ENCODE measurements around the gene OXCT1.
"Not testable (repeated sequence)": the region's sequence is repeated elsewhere in the genome, so short reads cannot be mapped to it uniquely, and the experiment has no call there.

Gene OXCT1

DNA sequence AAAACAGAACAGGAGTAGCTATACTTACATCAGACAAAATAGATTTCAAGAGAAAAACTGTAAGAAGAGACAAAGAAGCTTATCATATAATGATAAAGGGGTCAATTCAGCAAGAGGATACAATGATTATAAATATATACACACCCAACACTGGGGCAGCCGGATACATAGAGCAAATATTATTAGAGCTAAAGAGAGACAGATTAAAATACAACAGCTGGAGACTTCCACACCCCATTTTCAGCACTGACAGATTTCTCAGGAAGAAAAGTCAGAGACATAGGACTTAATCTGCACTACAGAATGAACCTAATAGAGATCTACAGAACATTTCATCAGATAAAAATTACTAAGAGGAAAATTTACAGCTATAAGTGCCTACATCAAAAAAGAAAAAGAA, 35.7 kb downstream of the OXCT1 start:
- DNase-seq (ENCODE audit: insufficient read length, low spot score), result no peak

GRCh38 chr5:41832430-41832829, 37.8 kb downstream of the OXCT1 start:
- no peak for DNase-seq (ENCODE audit: insufficient read length, low spot score)
- peak; percentile 8 for FAIRE-seq

More for the DNA sequence above, 35.7 kb downstream of the OXCT1 start:
- FAIRE-seq, result no peak

- no peak for DNase-seq (ENCODE audit: insufficient read length, low spot score)
- FAIRE-seq, result peak; percentile 63
Observed at GRCh38 chr5:41831155-41831554, 39.1 kb downstream of the OXCT1 start.

- FAIRE-seq (no peak), DNase-seq (ENCODE audit: insufficient read length, low spot score) (no peak)
Observed at GRCh38 chr5:41827792-41828191, 42.4 kb downstream of the OXCT1 start.

DNA sequence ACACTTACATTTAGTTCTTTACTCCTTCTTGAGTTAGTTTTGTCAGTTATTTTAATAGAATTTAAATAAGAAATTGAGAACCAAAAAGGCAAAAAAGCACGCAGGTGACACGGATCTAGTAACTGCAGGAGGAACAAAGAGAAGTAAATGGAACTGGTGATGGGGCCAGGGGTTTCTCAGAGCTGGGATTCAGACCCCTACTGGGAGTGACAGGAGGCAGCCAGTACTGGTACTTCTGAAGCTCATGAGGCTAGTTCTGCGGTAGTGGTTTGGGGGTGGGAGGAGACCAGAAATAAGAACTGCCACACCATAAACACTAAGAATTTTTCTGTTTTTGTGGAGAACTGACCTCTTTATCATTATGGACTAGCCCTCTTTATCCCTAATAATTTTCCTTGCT, 48.2 kb downstream of the OXCT1 start:
- DNase-seq (ENCODE audit: insufficient read length, low spot score) (no peak), FAIRE-seq (no peak)

DNA sequence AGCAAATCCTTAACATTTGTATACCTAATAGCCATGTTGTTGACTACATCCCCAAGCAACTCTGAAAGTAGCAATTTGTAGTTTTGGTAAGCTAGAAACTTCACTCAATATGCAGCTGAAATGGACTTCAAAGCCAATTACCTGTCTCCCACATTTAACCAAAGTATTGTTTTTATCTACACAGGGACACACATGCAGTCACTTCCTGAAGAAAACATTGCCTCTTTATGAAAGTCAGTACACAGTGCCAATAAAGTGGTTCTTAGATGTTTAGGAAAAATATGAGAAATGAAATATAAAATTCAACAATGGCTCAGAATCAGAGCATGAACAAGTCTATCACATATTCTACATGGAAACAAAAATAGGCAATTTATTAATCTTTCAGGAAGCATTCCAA, 49.2 kb downstream of the OXCT1 start:
- DNase-seq (ENCODE audit: insufficient read length, low spot score) (no peak), FAIRE-seq (no peak)

- FAIRE-seq (no peak), DNase-seq (ENCODE audit: insufficient read length, low spot score) (no peak)
Observed at GRCh38 chr5:41820150-41820549, 50.1 kb downstream of the OXCT1 start.

DNA sequence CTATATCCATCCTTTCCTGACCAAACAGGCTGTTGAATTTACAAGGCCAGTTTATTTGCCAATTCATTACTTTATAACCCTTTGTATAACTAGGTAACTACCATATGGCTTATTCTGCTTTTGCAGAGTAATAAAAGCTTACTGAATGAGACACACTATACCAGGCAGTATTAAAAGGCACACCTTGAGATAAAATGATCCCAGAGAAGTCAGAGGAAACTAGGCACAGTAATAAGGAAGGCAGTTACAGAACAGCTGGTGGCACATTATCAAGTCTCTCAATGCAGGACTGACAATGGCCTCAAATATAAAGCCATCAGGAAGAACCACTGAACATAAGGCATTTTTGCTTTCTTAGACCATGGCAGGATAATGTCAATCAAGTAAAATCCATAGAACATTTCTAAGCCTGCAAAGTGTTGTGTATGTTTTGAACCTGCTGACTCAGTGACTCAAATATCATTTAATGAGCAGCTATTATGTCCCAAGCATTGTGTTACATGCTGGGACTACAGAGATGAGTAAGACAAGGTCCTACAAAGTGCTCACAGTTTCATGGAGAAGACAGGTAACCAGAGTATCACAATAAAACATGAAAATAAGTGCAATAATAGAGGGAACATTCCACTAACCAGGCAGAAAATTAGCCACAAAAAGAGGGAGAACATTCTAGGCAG, 52.5 kb downstream of the OXCT1 start:
- FAIRE-seq (peak; percentile 57), DNase-seq (ENCODE audit: insufficient read length, low spot score) (no peak)

DNA sequence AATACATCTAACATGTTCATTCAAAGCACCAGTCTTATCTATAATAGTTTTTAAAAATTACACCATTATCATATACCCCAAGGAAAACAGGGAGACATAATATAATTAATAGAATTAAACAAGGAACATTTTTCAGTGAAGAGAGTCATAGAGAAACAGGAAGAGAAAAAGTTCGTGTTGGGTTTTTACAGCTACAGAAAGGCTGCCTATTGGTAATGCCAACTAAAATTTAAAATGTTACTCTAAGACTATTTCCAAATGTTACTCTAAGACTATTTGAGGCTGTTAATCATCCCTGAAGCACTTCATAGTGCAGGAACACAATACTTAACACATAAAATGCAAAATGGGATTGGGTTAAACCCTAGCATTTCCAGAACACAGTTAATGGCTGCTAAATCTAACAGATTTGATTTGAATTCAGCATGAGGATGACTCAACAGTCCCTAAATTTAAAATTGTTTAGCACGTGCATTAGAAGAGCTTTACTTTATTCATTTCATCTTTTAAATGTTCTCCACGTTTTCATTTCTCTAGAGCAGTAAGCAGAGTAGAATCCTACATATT, 54.5 kb downstream of the OXCT1 start:
- DNase-seq (ENCODE audit: insufficient read length, low spot score) (no peak), FAIRE-seq (peak; percentile 45)

- DNase-seq (ENCODE audit: insufficient read length, low spot score), result no peak
- FAIRE-seq, result no peak
Observed at GRCh38 chr5:41815261-41815660, 55.0 kb downstream of the OXCT1 start.

- FAIRE-seq; DNase-seq (ENCODE audit: insufficient read length, low spot score): not testable (repeated sequence)
Observed at GRCh38 chr5:41814306-41814705, 55.9 kb downstream of the OXCT1 start.

DNA sequence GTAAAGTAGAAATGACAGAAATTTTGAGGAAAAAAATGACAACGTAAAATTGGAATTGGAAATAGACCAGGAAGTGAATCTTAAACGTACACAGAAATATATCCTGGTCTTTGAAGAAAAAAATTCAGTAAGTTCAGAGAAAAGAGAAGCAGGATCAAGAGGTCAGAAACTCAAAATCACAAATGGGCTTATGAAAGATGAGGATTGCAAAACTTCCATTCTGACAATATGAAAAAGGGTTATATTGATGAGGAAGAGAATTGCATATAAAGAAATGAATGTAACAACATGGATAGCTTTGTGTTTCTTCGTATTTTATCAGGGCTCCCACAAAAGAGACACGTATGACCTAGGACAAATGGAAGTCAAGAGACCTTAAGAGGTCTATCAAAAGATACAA, 58.1 kb downstream of the OXCT1 start:
- DNase-seq (ENCODE audit: insufficient read length, low spot score), result no peak
- FAIRE-seq, result peak; percentile 21

DNA sequence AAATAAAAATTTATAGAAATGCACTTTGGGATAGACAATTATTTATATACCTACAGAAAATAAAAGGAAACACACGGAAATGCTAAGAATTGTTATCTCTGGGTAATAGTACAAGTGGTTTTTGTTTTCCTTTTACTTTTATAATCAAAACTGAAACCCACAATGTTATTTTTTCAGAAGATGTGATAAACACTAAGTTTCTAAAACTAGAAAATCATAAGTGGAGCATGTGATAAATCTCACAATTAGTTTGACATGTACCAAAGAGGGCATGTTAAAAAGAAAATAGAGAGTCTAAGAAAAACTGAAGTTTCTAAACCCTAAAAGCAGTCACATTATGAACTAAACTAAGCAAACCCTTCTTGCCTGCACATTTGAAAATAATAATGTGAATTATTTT, 61.1 kb downstream of the OXCT1 start:
- FAIRE-seq, result peak; percentile 73
- no peak for DNase-seq (ENCODE audit: insufficient read length, low spot score)

GRCh38 chr5:41808294-41808693, 61.9 kb downstream of the OXCT1 start:
- FAIRE-seq (peak; percentile 40), DNase-seq (ENCODE audit: insufficient read length, low spot score) (no peak)

- FAIRE-seq, result no peak
- no peak for DNase-seq (ENCODE audit: insufficient read length, low spot score)
Observed at GRCh38 chr5:41797662-41798061, 72.6 kb downstream of the OXCT1 start.

DNA sequence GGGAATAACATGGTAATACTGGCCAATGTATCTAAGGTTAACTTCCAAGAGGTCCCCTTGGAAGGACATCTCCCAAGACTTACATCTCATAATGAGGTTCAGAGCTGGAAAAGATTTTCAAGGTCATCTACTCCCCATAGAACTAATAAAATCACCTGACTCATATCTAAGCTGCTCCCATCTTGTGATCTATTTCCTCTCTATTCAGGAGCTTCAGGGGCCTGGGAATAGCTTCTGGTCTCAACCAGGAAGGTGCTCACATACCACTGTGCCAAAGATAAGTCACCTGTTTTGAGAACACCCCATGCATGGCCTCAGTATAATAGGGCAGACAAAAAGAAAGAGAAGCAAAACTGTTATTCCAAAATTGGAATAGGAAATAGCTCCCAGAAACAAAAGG, 74.2 kb downstream of the OXCT1 start:
- DNase-seq (ENCODE audit: insufficient read length, low spot score) (no peak), FAIRE-seq (no peak)

DNA sequence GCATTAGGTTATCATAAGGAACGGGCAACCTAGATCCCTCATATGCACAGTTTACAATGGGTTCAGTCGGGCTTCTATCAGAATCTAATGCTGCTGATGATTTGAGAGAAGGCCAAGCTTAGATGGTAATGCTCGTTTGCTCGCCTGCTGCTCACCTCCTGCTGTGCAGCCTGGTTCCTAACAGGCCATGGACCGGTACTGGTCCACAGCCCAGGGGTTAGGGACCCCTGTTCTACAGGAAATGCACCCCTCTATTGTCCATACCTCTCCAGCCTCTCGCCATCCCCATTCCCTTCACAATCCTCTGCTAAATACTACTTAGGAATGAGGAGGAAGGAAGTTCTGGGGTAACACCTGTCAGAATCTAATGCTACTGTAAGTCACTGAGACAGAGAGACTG, 75.1 kb downstream of the OXCT1 start:
- DNase-seq (ENCODE audit: insufficient read length, low spot score) (no peak), FAIRE-seq (no peak)

GRCh38 chr5:41794471-41794870, 75.8 kb downstream of the OXCT1 start:
- FAIRE-seq, result no peak
- DNase-seq (ENCODE audit: insufficient read length, low spot score), result no peak

- DNase-seq (ENCODE audit: insufficient read length, low spot score) (no peak), FAIRE-seq (no peak)
Observed at GRCh38 chr5:41793141-41793770, 77.0 kb downstream of the OXCT1 start.

GRCh38 chr5:41790038-41790776, 80.0 kb downstream of the OXCT1 start:
- no peak for DNase-seq (ENCODE audit: insufficient read length, low spot score)
- FAIRE-seq, result no peak

DNA sequence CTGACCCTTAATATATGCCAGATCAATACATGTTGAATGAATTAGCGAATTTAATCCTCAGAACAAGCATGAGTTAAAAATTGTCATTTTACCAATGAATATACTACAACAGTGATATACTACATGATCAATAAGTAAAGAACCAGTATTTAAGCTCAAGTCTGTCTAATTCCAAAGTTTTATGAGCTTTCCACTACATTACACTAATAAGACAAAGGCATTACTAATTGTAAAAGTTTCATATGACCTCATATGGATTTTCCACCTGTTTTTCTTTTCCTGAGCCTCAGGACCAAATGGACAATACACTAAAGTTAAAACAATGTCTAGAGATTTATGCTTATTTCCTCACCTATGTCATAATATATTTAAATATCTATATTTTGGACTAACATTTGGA, 80.8 kb downstream of the OXCT1 start:
- DNase-seq (ENCODE audit: insufficient read length, low spot score), result no peak
- no peak for FAIRE-seq

DNA sequence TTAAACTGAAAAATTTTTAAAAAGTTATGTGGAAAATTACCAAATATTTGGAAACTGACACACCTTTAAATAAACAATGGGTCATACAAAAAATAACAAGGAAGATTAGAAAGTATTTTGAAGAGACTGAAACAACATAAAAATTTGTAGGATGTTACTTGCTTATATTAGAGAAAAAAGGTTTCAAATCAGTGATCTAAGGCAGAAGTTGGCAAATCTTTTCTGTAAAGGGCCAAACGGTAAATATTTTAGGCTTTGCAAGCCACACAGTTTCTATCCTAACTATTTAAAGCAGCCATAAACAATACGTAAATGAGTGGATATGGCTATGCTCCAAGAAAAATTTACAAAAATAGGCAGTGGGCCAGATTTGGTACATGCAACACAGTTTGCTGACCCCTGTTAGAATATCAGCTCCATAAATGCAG, 81.3 kb downstream of the OXCT1 start:
- DNase-seq (ENCODE audit: insufficient read length, low spot score), result no peak
- FAIRE-seq, result no peak

All from GM19239 (cell line).